Esophagus squamous epithelium (tissue), 5 donors: ENCODE data around the gene FHOD3. TPM values are rescaled to one million over a fixed set of nuclear protein-coding genes. Genes with fewer than 3 reads are reported as not detected.

Experiments used
- DNase-seq: peaks from one replicate; lab custom pipeline; 2025; lab: John Stamatoyannopoulos, UW
- H3K27ac ChIP-seq, 4 donors: fragments of 200-600 bp; sonication (generic); one replicate each; pipeline ENCODE4 v1.5.1; 2016 to 2019; ENCODE audit warnings: mild to moderate bottlenecking in 1 of 4
- H3K27me3 ChIP-seq, 4 donors: fragments of 200-600 bp; sonication (generic); 1 replicate in 3 of 4; 2 replicates in 1 of 4; pipeline versions ENCODE4 v1.5.1 to v1.6.0; 2017 to 2021; ENCODE audit warnings: antibody characterized with exemption in 1 of 4
- H3K36me3 ChIP-seq, 3 donors: fragments of 200-600 bp; sonication (generic); one replicate each; pipeline ENCODE4 v1.5.1; 2016 to 2019
- H3K4me1 ChIP-seq, 3 donors: fragments of 200-600 bp; sonication (generic); one replicate each; pipeline ENCODE4 v1.5.1; 2017 to 2019
- H3K4me3 ChIP-seq, 4 donors: fragments of 200-600 bp; sonication (generic); 1 replicate in 3 of 4; 2 replicates in 1 of 4; pipeline ENCODE4 v1.5.1; 2016 to 2019; ENCODE audit warnings: mild to moderate bottlenecking in 2 of 4, moderate library complexity in 1 of 4
- H3K9me3 ChIP-seq, 3 donors: fragments of 200-600 bp; sonication (generic); one replicate each; pipeline ENCODE4 v1.5.1; 2016 to 2019
- CTCF ChIP-seq, 6 experiments: fragments of 450-650 bp in 4 of 6; fragments of 200-600 bp in 2 of 6; sonication (generic) in 2 of 6; IDR thresholded peaks; one replicate each; pipeline ENCODE4 v1.5.1; 2016 to 2019; ENCODE audit warnings: antibody characterized with exemption in 6 of 6, mild to moderate bottlenecking in 4 of 6, moderate library complexity in 4 of 6
- POLR2A ChIP-seq, 4 donors: fragments of 450-650 bp; IDR thresholded peaks; one replicate each; pipeline ENCODE4 v1.6.1; 2017; ENCODE audit warnings: antibody characterized with exemption in 4 of 4, mild to moderate bottlenecking in 4 of 4, moderate library complexity in 3 of 4
- WGBS, 2 donors: methylation state at CpG; one replicate each; pipeline ENCODE4 v1.1.5; 2018; 5-methylcytosine and 5-hydroxymethylcytosine counted together
- intact Hi-C: fragments of 100-400 bp; cut with DNase I; formaldehyde crosslinking; loops from one replicate; pipeline ENCODE4 v1.15.0; 2022
- total RNA-seq, 4 donors: library from RNA; depleted of rRNA; stranded (reverse); fragments of >200 nt; gene quantifications; one replicate each; pipeline ENCODE4 v1.1.0, GENCODE V29; 2016
- donor health status: DM: yes; HTN: yes; CAD: no.

FHOD3 gene
- total RNA-seq, 4 donors from 2014 or later, result 3.1 to 29.6 (median 5.7) TPM

- Histone ChIP-seq H3K27ac (peak overlapping the region in 2 of 4 donors; percentile 29 to 50), H3K36me3 (no peaks in the 10 kb centered on the region), H3K4me3 (no peak overlapping the region), H3K4me1 (peaks cover 0 to 20% (median 0%) of the 10 kb centered on the region in 3 donors), H3K27me3 (no peaks in the 10 kb centered on the region), H3K9me3 (no peaks in the 10 kb centered on the region)
- 42 to 55% methylated on average over 7 of the region's 7 CpGs for WGBS, 2 donors
- DNase-seq, result no peak
- intact Hi-C loops, result no loop called here
- TF ChIP-seq POLR2A (IDR thresholded peaks at IDR 0.05) (no peak), CTCF (IDR thresholded peaks at IDR 0.05) (peak in 1 of 6 experiments; percentile 29)
Measured at GRCh38 chr18:36660311-36660710, 362.8 kb downstream of the FHOD3 start.

DNA sequence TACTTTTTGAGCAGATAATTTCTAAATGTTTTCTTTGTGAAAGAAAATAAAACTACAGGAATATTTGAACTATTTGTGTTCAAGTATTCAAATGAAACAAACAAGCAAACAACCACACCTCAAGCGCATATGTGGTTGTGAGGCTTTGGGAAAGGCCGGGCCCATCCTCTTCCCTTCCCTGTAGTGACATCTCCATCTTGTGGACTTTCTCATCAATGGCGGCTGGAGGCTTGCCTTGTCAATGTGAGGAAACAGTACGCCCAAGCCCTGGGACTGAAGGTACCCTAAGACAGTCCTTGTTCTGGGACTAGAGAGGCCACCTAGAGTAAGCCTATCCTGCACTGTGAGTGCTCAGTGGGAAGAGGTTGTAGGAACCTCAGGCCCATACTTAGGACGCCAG, 364.5 kb downstream of the FHOD3 start:
- WGBS, 2 donors, result 76 to 92% methylated on average over 3 to 5 of the region's 5 CpGs
- Histone ChIP-seq H3K36me3 (no peaks in the 10 kb centered on the region), H3K4me1 (peaks cover 0 to 20% (median 0%) of the 10 kb centered on the region in 3 donors), H3K27ac (no peak overlapping the region), H3K4me3 (no peak overlapping the region), H3K27me3 (no peaks in the 10 kb centered on the region), H3K9me3 (no peaks in the 10 kb centered on the region)
- intact Hi-C loops, result no loop called here
- no peak for TF ChIP-seq POLR2A (IDR thresholded peaks at IDR 0.05)
- TF ChIP-seq CTCF (IDR thresholded peaks at IDR 0.05), result peak in 1 of 6 experiments; percentile 14
- DNase-seq, result no peak

DNA sequence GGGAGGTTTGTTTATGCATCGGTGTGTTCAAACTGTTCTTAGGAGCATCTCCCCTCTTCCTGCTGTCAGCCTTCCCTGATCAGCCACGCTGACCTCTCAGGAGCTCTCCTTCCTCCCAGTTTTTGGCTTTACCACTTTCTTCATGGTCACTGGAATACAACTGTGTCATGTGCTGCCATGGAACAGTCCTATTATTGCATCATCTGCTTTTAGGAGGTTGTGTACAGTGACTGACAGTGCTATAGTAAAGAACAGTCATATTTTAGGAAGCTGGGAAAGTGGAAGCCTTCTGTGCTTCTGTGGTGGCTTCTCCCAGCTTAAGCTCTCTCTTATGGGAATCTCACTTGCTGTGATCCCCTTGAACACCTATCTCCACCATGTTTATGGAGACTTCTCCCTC, 365.8 kb downstream of the FHOD3 start:
- Histone ChIP-seq H3K4me1 (peaks cover 0 to 20% (median 0%) of the 10 kb centered on the region in 3 donors), H3K27me3 (no peaks in the 10 kb centered on the region), H3K9me3 (no peaks in the 10 kb centered on the region), H3K36me3 (no peaks in the 10 kb centered on the region), H3K27ac (no peak overlapping the region), H3K4me3 (no peak overlapping the region)
- DNase-seq, result no peak
- intact Hi-C loops, result no loop called here
- 68 to 78% methylated on average over 2 of the region's 2 CpGs for WGBS, 2 donors
- TF ChIP-seq POLR2A (IDR thresholded peaks at IDR 0.05) (no peak), CTCF (IDR thresholded peaks at IDR 0.05) (no peak)

- H3K9me3 ChIP-seq, result no peaks in the 10 kb centered on the region
- intact Hi-C loops, result no loop called here
- 71 to 77% methylated on average over 1 of the region's 1 CpG for WGBS, 2 donors
Measured at GRCh38 chr18:36665952-36666351, 368.4 kb downstream of the FHOD3 start.

GRCh38 chr18:36667811-36668210, 370.3 kb downstream of the FHOD3 start:
- H3K4me1 ChIP-seq, result peaks cover 0 to 31% (median 17%) of the 10 kb centered on the region in 3 donors
- TF ChIP-seq POLR2A (IDR thresholded peaks at IDR 0.05), result no peak
- no peak for TF ChIP-seq CTCF (IDR thresholded peaks at IDR 0.05)
- intact Hi-C loops, result no loop called here
- DNase-seq, result no peak
- no peak overlapping the region for H3K4me3 ChIP-seq
- 87 to 95% methylated on average over 1 of the region's 1 CpG for WGBS, 2 donors
- H3K36me3 ChIP-seq, result no peaks in the 10 kb centered on the region
- no peak overlapping the region for H3K27ac ChIP-seq
- no peaks in the 10 kb centered on the region for H3K27me3 ChIP-seq
- H3K9me3 ChIP-seq, result no peaks in the 10 kb centered on the region

More at GRCh38 chr18:36665952-36666351, 368.4 kb downstream of the FHOD3 start:
- DNase-seq, result no peak
- H3K27ac ChIP-seq, result no peak overlapping the region
- no peak overlapping the region for H3K4me3 ChIP-seq
- H3K27me3 ChIP-seq, result no peaks in the 10 kb centered on the region
- peaks cover 0 to 14% (median 3%) of the 10 kb centered on the region in 3 donors for H3K4me1 ChIP-seq
- H3K36me3 ChIP-seq, result no peaks in the 10 kb centered on the region
- no peak for TF ChIP-seq CTCF (IDR thresholded peaks at IDR 0.05)
- no peak for TF ChIP-seq POLR2A (IDR thresholded peaks at IDR 0.05)
